Psoas muscle (tissue), 8 donors: ENCODE measurements around the gene CCDC63. TPM values are rescaled to one million over a fixed set of nuclear protein-coding genes. Genes with fewer than 3 reads are reported as not detected.

Experiments
- ATAC-seq, 4 donors: fragments of 200-7000 bp; cut with Tn5 transposase; one replicate each; pipeline ENCODE4 v1.9.1; 2020; ENCODE audit warnings: moderate library complexity in 3 of 4, mild to moderate bottlenecking in 2 of 4
- DNase-seq, 2 donors: peaks; one replicate each; pipeline ENCODE4 v3.0.0-alpha.2; 2020
- H3K27ac ChIP-seq: fragments of 200-600 bp; one replicate; pipeline ENCODE4 v1.8.0; 2022
- H3K27me3 ChIP-seq, 3 donors: fragments of 200-600 bp in 1 of 3; one replicate each; pipeline versions ENCODE4 v1.6.1 to v1.8.0; 2013 to 2022; ENCODE audit warnings: low read length in 2 of 3, mild to moderate bottlenecking in 2 of 3, moderate library complexity in 1 of 3; ENCODE audit not compliant: insufficient read depth in 3 of 3
- H3K36me3 ChIP-seq, 2 donors: fragments of 200-600 bp in 1 of 2; one replicate each; pipeline versions ENCODE4 v1.6.1 to v1.8.0; 2013 to 2022; ENCODE audit warnings: low read depth in 1 of 2, mild to moderate bottlenecking in 1 of 2, moderate library complexity in 1 of 2; ENCODE audit not compliant: insufficient read depth in 1 of 2
- H3K4me1 ChIP-seq: fragments of 200-600 bp; one replicate; pipeline ENCODE4 v1.8.0; 2022
- H3K4me3 ChIP-seq: fragments of 200-600 bp; one replicate; pipeline ENCODE4 v1.8.0; 2022; ENCODE audit warnings: mild to moderate bottlenecking
- H3K9me3 ChIP-seq: fragments of 200-600 bp; one replicate; pipeline ENCODE4 v1.8.0; 2022
- CTCF ChIP-seq: fragments of 200-600 bp; IDR thresholded peaks from one replicate; pipeline ENCODE4 v1.8.0; 2022; ENCODE audit warnings: antibody characterized with exemption
- WGBS, 3 donors: extraction: QIAGEN DNeasy Blood & Tissue Kit; methylation state at CpG; one replicate each; pipeline versions ENCODE4 v1.1.6 to v1.1.7; 2013; 5-methylcytosine and 5-hydroxymethylcytosine counted together
- intact Hi-C, 2 donors: fragments of 100-400 bp; cut with DNase I; formaldehyde crosslinking; loops; one replicate each; pipeline versions ENCODE4 v1.11.0 to v1.14.2; 2022
- polyA plus RNA-seq, 3 donors: library from polyadenylated mRNA; stranded (reverse); fragments of 200-250 nt; gene quantifications; one replicate each; pipeline ENCODE4 v1.2.3, GENCODE V29; 2013
- total RNA-seq, 4 donors: library from RNA; stranded (reverse); fragmentation: NEBNext Ultra II Directional in 2 of 4; extraction: Animal tissue kit (Norgen Biotek cat#: 25700) in 2 of 4; gene quantifications; one replicate each; pipeline versions ENCODE4 v1.2.1 to v1.2.4, GENCODE V29; 2021 to 2023
- donor health status: healthy with polysubstance abuse.
- donor health status: DM: no; HTN: no; CAD: no; lungs with moderate emphysema.
- donor health status: Bipolar disorder and iron deficiency.
- donor health status: healthy.
- donor health status: DM: yes; HTN: yes; CAD: no.
- donor health status: DM: no; HTN: no; CAD: no.
- donor health status: DM: no; HTN: no; CAD: no.
- donor health status: DM: yes; HTN: yes; CAD: no.

The CCDC63 gene
- total and polyA plus RNA-seq, 7 donors: not detected

DNA sequence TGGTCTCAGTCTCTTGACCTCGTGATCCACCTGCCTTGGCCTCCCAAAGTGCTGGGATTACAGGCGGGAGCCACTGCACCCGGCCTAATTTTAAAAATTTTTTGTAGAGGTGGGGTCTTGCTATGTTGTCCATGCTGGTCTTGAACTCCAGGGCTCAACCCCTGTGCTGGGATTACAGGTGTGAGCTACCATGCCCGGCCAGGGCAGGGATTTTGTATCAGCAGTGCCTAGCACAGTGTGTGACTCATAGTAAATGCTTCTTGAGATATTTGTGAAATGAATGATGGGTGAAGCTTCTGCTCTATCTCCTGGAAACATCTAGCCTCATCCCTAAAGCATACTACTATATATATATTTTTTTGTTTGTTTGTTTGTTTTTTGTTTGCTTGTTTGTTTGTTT is 36.5 kb downstream of the CCDC63 start:
- Histone ChIP-seq H3K27ac (no peak overlapping the region), H3K36me3 (no peaks in the 10 kb centered on the region), H3K4me1 (peaks cover 6% of the 10 kb centered on the region), H3K4me3 (no peak overlapping the region), H3K9me3 (no peaks in the 10 kb centered on the region), H3K27me3 (no peaks in the 10 kb centered on the region)
- no peak for ATAC-seq
- 82 to 91% (median 82%) methylated on average over 4 of the region's 4 CpGs for WGBS, 3 donors
- DNase-seq: no peak
- intact Hi-C loops: loop anchor here in 1 of 2 donors (10.0 kb wide), 2 partner anchors 248 to 428 kb away; partner anchors contain the start of gene ARPC3
- TF ChIP-seq CTCF: no peak

DNA sequence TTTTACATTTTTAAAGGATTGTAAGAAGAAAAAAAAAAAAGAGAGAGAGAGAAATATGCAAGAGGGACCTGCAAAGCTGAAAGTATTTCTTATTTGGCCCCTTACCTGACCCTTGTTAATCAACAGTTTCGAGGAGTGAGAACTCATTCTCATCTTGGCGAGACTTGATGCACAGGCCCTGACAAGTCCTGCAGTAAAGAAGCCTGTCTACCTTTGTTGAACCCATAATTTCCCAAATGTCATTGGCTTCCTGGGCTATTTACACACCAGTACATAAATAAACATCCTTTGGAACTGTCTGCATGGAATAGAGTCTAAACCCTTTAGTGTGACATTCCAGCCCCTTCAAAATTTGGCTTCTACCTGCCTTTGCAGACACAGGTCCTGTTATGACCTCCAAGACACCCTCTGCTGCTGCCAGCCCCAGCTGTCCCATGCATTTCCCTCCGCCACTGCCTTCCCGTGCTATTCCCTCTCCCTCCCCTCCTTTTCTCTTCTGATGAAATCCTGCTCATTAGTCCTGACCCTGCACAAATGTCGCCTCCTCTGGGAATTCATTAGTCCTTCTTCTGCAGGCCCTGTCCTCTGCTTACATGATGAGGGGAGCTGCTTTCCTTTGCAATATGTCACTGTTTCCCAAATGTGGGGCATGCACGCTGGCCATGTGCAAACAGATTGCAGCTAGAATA is 38.5 kb downstream of the CCDC63 start:
- no peaks in the 10 kb centered on the region for H3K9me3 ChIP-seq
- no peaks in the 10 kb centered on the region for H3K27me3 ChIP-seq
- peak in 1 of 4 donors; percentile 32 for ATAC-seq
- no peak overlapping the region for H3K4me3 ChIP-seq
- H3K36me3 ChIP-seq: no peaks in the 10 kb centered on the region
- H3K27ac ChIP-seq: no peak overlapping the region
- no peak for DNase-seq
- intact Hi-C loops: loop anchor here in 1 of 2 donors (5.0 to 10.0 kb wide), 3 partner anchors 38 to 430 kb away; partner anchors contain the start of genes ARPC3 and CCDC63
- no peaks in the 10 kb centered on the region for H3K4me1 ChIP-seq
- no peak for TF ChIP-seq CTCF
- WGBS, 3 donors: 42 to 45% (median 43%) methylated on average over 6 of the region's 6 CpGs

DNA sequence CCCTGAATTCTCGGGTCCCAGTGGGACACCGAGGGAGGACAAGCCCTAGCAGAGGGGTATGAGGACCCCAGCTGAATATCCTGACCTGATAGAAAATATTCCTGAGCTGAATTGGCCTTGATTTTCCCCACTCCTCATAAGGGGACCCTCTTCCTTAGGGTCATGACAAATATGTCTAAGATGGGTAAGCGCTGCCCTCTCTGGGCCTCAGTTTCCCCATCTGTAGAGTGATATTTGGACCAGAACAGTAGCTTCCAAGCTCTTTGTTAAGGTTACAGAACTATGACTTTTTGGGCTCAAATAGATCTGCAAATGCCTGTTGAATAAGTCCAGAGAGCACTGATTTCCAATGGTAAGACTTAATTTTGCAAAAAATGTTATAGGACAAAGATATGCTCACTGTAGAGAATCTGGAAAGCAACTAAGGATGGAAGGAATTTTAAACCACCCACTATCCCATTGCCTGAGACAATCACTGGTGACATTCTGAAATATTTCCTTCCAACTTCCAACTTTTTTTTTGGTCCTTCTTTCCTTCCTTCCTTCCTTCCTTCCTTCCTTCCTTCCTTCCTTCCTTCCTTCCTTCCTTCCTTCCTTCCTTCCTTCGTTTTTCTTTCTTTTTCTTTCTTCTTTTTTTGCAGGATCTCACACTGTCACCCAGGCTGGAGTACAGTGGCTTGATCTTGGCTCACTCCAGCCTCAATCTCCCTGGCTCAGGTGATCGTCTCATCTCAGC is 41.6 kb downstream of the CCDC63 start:
- ATAC-seq: no peak
- peak overlapping the region; percentile 61 for H3K4me3 ChIP-seq

DNA sequence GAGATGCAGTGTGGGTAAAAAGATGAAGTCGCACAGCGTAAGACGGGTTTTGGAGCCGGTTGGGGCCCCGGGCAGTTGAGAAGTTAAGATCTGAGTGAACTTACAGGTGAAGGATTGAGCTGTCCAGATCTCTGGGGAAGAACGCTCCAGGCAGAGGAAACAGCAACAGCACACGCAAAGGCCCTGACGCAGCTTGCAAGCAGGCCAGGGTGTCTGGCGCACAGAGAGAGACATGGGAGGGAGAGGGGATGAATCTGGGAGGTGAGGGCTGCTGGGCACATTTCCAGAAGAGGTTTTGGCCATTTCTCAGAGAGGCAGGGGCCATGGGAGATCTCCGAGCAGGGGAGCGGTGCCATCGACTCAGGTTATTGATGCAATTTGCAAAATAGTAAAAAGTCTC is 42.6 kb downstream of the CCDC63 start:
- TF ChIP-seq CTCF: no peak

More for the DNA sequence above, 41.6 kb downstream of the CCDC63 start:
- TF ChIP-seq CTCF: no peak
- WGBS, 3 donors: 32 to 41% (median 36%) methylated on average over 4 to 5 of the region's 5 CpGs
- no peak for DNase-seq
- no peaks in the 10 kb centered on the region for H3K27me3 ChIP-seq
- intact Hi-C loops: loop anchor here in 1 of 2 donors (2.0 to 10.0 kb wide), 4 partner anchors 41 to 434 kb away; partner anchors contain the start of genes ARPC3, CCDC63 and PPP1CC
- no peaks in the 10 kb centered on the region for H3K4me1 ChIP-seq
- no peaks in the 10 kb centered on the region for H3K9me3 ChIP-seq
- H3K27ac ChIP-seq: no peak overlapping the region
- H3K36me3 ChIP-seq: no peaks in the 10 kb centered on the region

More for the DNA sequence above, 42.6 kb downstream of the CCDC63 start:
- Histone ChIP-seq H3K9me3 (no peaks in the 10 kb centered on the region), H3K36me3 (no peaks in the 10 kb centered on the region), H3K27me3 (no peaks in the 10 kb centered on the region), H3K27ac (no peak overlapping the region), H3K4me3 (no peak overlapping the region), H3K4me1 (no peaks in the 10 kb centered on the region)
- 87 to 88% (median 87%) methylated on average over 12 of the region's 12 CpGs for WGBS, 3 donors
- DNase-seq (no peak), ATAC-seq (no peak)
- intact Hi-C loops: loop anchor here in 1 of 2 donors (2.0 to 10.0 kb wide), 4 partner anchors 42 to 435 kb away; partner anchors contain the start of genes ARPC3, CCDC63 and PPP1CC
